Kidney (tissue), 14 donors: Measurements from ENCODE around the gene NCOR1. TPM values are rescaled to one million over a fixed set of nuclear protein-coding genes. Genes with fewer than 3 reads are reported as not detected.
A peak's percentile ranks its signal among the peaks of the same experiment; 100 is the strongest.

Source experiments
- DNase-seq, 5 donors: peaks; one replicate each; pipeline ENCODE4 v3.0.0-alpha.2; 2013 to 2020
- FAIRE-seq: peaks from 2 replicates; lab custom pipeline; 2012; peaks lifted over from hg19 to GRCh38; lab: Jason Lieb, UNC
- H3K27ac ChIP-seq, 2 donors: one replicate each; pipeline ENCODE4 v1.7.0; 2013; ENCODE audit warnings: low read depth in 2 of 2, low read length in 2 of 2, inconsistent platforms in 1 of 2
- H3K27me3 ChIP-seq: one replicate; pipeline ENCODE4 v1.7.1; 2013; ENCODE audit warnings: low read length, inconsistent platforms; ENCODE audit not compliant: control insufficient read depth, insufficient read depth
- H3K36me3 ChIP-seq, 3 donors: one replicate each; pipeline versions ENCODE4 v1.7.0 to v1.7.1; 2013; ENCODE audit warnings: low read length in 3 of 3, control low read depth in 1 of 3, inconsistent platforms in 1 of 3; ENCODE audit not compliant: insufficient read depth in 3 of 3, control insufficient read depth in 2 of 3
- H3K4me1 ChIP-seq, 3 donors: one replicate each; pipeline versions ENCODE4 v1.7.0 to v1.7.1; 2013; ENCODE audit warnings: low read length in 3 of 3, inconsistent platforms in 1 of 3, low read depth in 1 of 3; ENCODE audit not compliant: control insufficient read depth in 2 of 3, insufficient read depth in 2 of 3
- H3K4me3 ChIP-seq, 3 donors: one replicate each; pipeline versions ENCODE4 v1.7.0 to v1.8.1; 2013; ENCODE audit warnings: low read length in 3 of 3, control low read depth in 1 of 3, inconsistent platforms in 1 of 3
- H3K9ac ChIP-seq, 3 donors: one replicate each; pipeline versions ENCODE4 v1.7.0 to v1.7.1; 2013; ENCODE audit warnings: low read length in 3 of 3, control low read depth in 1 of 3, inconsistent platforms in 1 of 3
- H3K9me3 ChIP-seq, 3 donors: one replicate each; pipeline versions ENCODE4 v1.7.0 to v1.7.1; 2013; ENCODE audit warnings: low read length in 3 of 3, control low read depth in 1 of 3, inconsistent platforms in 1 of 3; ENCODE audit not compliant: control insufficient read depth in 2 of 3, insufficient read depth in 1 of 3
- intact Hi-C: fragments of 100-400 bp; cut with DNase I; formaldehyde crosslinking; loops from one replicate; pipeline ENCODE4 v1.11.1; 2022
- polyA plus RNA-seq: library from polyadenylated mRNA; stranded (reverse); fragments of 350-450 nt; fragmentation: Illumina TruSeq; extraction: RNeasy Lipid Tissue Mini Kit (QIAGEN cat#74804); gene quantifications from one replicate; pipeline ENCODE4 v1.2.3, GENCODE V29; 2014; ENCODE audit warnings: low read depth, low replicate concordance; ENCODE audit not compliant: insufficient read depth
- total RNA-seq: library from RNA; stranded (reverse); fragmentation: NEBNext Ultra II Directional; extraction: Animal tissue kit (Norgen Biotek cat#: 25700); gene quantifications from one replicate; pipeline ENCODE4 v1.2.1, GENCODE V29; 2021
- TF ChIP-seq, protein P1 (sequence below): IDR thresholded peaks from 3 replicates; pipeline ENCODE4 v1.5.1; 2012; ENCODE audit warnings: mild to moderate bottlenecking, moderate library complexity, borderline replicate concordance; ENCODE audit not compliant: insufficient read depth; ENCODE audit errors: extremely low read depth
- donor health status: control.
- donor health status: control.
- donor health status: control.
- donor health status: control.
- donor health status: control.
- donor health status: DM: yes; HTN: yes; CAD: no.
- donor health status: Normal renal cell carcinoma (clear cell type).

NCOR1 gene
- total and polyA plus RNA-seq, 2 donors from 2014 or later: 44.9 to 136 TPM

DNA sequence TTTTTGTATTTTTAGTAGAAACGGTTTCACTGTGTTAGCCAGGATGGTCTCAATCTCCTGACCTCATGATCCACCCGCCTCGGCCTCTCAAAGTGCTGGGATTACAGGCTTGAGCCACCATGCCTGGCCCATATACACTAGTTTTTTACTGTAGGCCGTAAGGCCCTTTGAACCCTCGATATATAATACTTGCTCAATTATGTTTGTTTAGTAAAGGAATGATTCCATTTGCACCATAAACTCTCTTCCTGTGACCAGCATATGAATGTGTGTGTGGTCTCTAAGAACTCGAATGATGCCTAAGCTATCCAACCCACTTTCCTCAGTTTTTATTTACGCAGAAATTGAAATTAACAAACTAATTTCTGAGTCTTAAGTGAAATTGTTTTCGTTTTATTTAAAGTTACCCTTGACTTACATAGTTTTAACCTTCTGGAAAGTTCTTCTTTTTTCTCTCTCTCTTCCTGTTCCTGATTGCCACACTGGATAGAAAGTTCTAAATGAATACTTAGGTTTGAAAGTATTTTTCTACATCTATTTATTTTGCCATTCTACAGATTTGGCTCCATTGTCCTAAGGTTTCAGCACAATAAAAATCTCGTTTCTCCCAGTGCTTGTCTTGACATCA, 39.6 kb upstream of the NCOR1 start:
- TF ChIP-seq, protein P1, sequence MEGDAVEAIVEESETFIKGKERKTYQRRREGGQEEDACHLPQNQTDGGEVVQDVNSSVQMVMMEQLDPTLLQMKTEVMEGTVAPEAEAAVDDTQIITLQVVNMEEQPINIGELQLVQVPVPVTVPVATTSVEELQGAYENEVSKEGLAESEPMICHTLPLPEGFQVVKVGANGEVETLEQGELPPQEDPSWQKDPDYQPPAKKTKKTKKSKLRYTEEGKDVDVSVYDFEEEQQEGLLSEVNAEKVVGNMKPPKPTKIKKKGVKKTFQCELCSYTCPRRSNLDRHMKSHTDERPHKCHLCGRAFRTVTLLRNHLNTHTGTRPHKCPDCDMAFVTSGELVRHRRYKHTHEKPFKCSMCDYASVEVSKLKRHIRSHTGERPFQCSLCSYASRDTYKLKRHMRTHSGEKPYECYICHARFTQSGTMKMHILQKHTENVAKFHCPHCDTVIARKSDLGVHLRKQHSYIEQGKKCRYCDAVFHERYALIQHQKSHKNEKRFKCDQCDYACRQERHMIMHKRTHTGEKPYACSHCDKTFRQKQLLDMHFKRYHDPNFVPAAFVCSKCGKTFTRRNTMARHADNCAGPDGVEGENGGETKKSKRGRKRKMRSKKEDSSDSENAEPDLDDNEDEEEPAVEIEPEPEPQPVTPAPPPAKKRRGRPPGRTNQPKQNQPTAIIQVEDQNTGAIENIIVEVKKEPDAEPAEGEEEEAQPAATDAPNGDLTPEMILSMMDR: no peak
- Histone ChIP-seq H3K4me3 (no peak overlapping the region), H3K9ac (peak overlapping the region in 1 of 3 donors; percentile 65), H3K4me1 (peaks cover 0 to 5% (median 3%) of the 10 kb centered on the region in 3 donors), H3K36me3 (no peaks in the 10 kb centered on the region), H3K27me3 (no peaks in the 10 kb centered on the region), H3K9me3 (no peaks in the 10 kb centered on the region), H3K27ac (peak overlapping the region; percentile 64 to 86)
- peak in 1 of 5 donors; percentile 1 for DNase-seq
- intact Hi-C loops: no loop called here
- no peak for FAIRE-seq

DNA sequence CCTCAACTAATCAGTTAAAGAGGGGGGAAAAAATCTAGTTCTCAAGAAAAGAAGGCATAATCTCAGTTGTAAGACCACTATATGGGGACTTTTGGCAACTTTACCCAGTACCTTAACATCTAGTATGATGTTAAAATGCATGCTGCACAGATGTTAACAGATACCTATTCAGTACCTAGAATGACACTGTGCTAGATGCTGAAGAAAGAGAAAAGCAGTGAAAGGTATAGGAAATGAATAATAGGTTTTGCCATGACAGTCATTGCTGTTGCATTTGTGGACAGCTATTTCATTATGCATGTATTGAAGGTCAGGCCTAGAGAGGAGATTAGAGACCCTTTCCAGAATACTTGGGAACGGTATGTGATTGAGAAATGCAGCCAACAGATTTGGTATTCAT, 36.2 kb upstream of the NCOR1 start:
- Histone ChIP-seq H3K9ac (no peak overlapping the region), H3K27ac (no peak overlapping the region), H3K9me3 (no peaks in the 10 kb centered on the region), H3K4me3 (no peak overlapping the region), H3K4me1 (peaks cover 0 to 8% (median 6%) of the 10 kb centered on the region in 3 donors), H3K36me3 (no peaks in the 10 kb centered on the region), H3K27me3 (no peaks in the 10 kb centered on the region)
- TF ChIP-seq, protein P1: no peak
- FAIRE-seq: no peak
- intact Hi-C loops: no loop called here
- DNase-seq: no peak

DNA sequence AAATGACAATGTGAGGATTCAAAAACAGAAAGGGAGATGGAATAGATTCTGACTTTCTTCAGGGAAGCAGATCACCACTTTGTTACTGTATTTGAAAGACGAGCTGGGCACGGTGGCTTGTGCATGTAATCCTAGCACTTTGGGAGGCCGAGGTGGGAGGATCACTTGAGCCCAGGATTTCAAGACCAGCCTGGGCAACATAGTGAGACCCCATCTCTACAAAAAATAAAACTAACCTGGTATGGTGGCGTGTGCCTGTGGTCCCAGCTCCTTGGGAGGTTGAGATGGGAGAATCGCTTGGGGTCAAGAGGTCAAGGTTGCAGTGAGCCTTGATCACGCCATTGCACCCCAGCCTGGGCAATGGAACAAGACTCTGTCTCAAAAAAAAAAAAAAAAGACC, 35.7 kb upstream of the NCOR1 start:
- H3K9ac ChIP-seq: no peak overlapping the region
- no peaks in the 10 kb centered on the region for H3K36me3 ChIP-seq
- no peak overlapping the region for H3K4me3 ChIP-seq
- H3K27me3 ChIP-seq: no peaks in the 10 kb centered on the region
- DNase-seq: no peak
- H3K27ac ChIP-seq: no peak overlapping the region
- H3K9me3 ChIP-seq: no peaks in the 10 kb centered on the region
- FAIRE-seq: no peak
- intact Hi-C loops: no loop called here
- TF ChIP-seq, protein P1: no peak
- peaks cover 0 to 6% (median 6%) of the 10 kb centered on the region in 3 donors for H3K4me1 ChIP-seq
